Caco-2 (cell line): ENCODE measurements around the gene ATIC. TPM values are rescaled to one million over a fixed set of nuclear protein-coding genes. Genes with fewer than 3 reads are reported as not detected.

Experiments used
- BruUV-seq: library from RNA; stranded (reverse); fragments of 400-500 nt; replicated peaks from 2 replicates; lab custom pipeline; 2021; lab: Mats Ljungman, UMichigan
- CTCF ChIA-PET: fragments of 300-600 bp; sonication (Branson Sonifier 250); formaldehyde crosslinking; loops from one replicate; lab custom pipeline; 2022; ENCODE audit warnings: antibody characterized with exemption; lab: Charles Lee
- POLR2A ChIA-PET: fragments of 300-600 bp; sonication (Branson Sonifier 250); formaldehyde crosslinking; loops from one replicate; lab custom pipeline; 2022; ENCODE audit warnings: antibody characterized with exemption; lab: Charles Lee
- DNase-seq, 2 experiments: peaks; one replicate each; pipeline versions ENCODE4 v3.0.0 to v3.0.0-alpha.2; 2020 to 2022
- H3K27me3 ChIP-seq: replicated peaks from 2 replicates; pipeline ENCODE4 v1.6.0; 2011; ENCODE audit warnings: low read length; ENCODE audit not compliant: control insufficient read depth, insufficient read depth
- H3K36me3 ChIP-seq: 2 replicates; pipeline ENCODE4 v1.5.1; 2011; ENCODE audit warnings: low read length; ENCODE audit not compliant: control insufficient read depth, insufficient read depth
- H3K4me1 ChIP-seq: fragments of 250-450 bp; sonication (Bioruptor Pico); 2 replicates; pipeline ENCODE4 v1.5.1; 2020; ENCODE audit warnings: mild to moderate bottlenecking
- H3K4me3 ChIP-seq: 2 replicates; pipeline ENCODE4 v1.5.1; 2011; ENCODE audit warnings: low read depth, mild to moderate bottlenecking, control low read depth, low read length
- H3K9me3 ChIP-seq: fragments of 250-450 bp; sonication (Bioruptor Pico); 2 replicates; pipeline ENCODE4 v1.5.1; 2020; ENCODE audit warnings: mild to moderate bottlenecking, moderate library complexity
- H3K27ac Mint-ChIP-seq: one replicate; pipeline ENCODE4 v1.8.0; 2022; ENCODE audit warnings: mixed read lengths; ENCODE audit not compliant: unreplicated experiment
- H3K27me3 Mint-ChIP-seq: one replicate; pipeline ENCODE4 v1.8.0; 2022; ENCODE audit warnings: mixed read lengths; ENCODE audit not compliant: insufficient read depth, unreplicated experiment
- H3K36me3 Mint-ChIP-seq: one replicate; pipeline ENCODE4 v1.8.0; 2022; ENCODE audit warnings: mild to moderate bottlenecking, mixed read lengths; ENCODE audit not compliant: insufficient read depth, unreplicated experiment
- H3K4me1 Mint-ChIP-seq: one replicate; pipeline ENCODE4 v1.8.0; 2022; ENCODE audit warnings: low read depth, mixed read lengths; ENCODE audit not compliant: unreplicated experiment
- H3K4me3 Mint-ChIP-seq: one replicate; pipeline ENCODE4 v1.8.0; 2022; ENCODE audit warnings: mild to moderate bottlenecking, moderate library complexity, mixed read lengths; ENCODE audit not compliant: unreplicated experiment
- H3K9me3 Mint-ChIP-seq: one replicate; pipeline ENCODE4 v1.8.0; 2022; ENCODE audit warnings: mixed read lengths; ENCODE audit not compliant: unreplicated experiment
- CTCF ChIP-seq, 2 experiments: fragments of 200-600 bp in 1 of 2; IDR thresholded peaks; 1 replicate in 1 of 2; 2 replicates in 1 of 2; pipeline versions ENCODE4 v1.5.1 to v1.8.0; 2011 to 2022; ENCODE audit warnings: antibody characterized with exemption in 1 of 2, control low read depth in 1 of 2, inconsistent platforms in 1 of 2, low read depth in 1 of 2, low read length in 1 of 2, mild to moderate bottlenecking in 1 of 2, moderate library complexity in 1 of 2; ENCODE audit not compliant: insufficient read depth in 1 of 2, severe bottlenecking in 1 of 2, unreplicated experiment in 1 of 2
- intact Hi-C: fragments of 100-400 bp; cut with micrococcal nuclease; formaldehyde crosslinking; loops from one replicate; pipeline ENCODE4 v1.10.0; 2022; ENCODE audit not compliant: unreplicated experiment
- total RNA-seq: library from RNA; stranded (reverse); gene quantifications from 2 replicates; pipeline ENCODE4 v1.2.3, GENCODE V29; 2022

The ATIC gene
- total RNA-seq, 1 experiment from 2014 or later: 318 TPM

- no peak overlapping the region for H3K27ac Mint-ChIP-seq
- ChIA-PET POLR2A (no interaction called here), CTCF (no interaction called here)
- H3K36me3 Mint-ChIP-seq: peaks cover 98% of the 10 kb centered on the region
- no peaks in the 10 kb centered on the region for H3K27me3 Mint-ChIP-seq
- intact Hi-C loops: loop anchor here (10.0 kb wide), 1 partner anchor 295 kb away; no protein-coding TSS in a partner anchor
- Histone ChIP-seq H3K4me3 (no peak overlapping the region), H3K36me3 (no peaks in the 10 kb centered on the region; the same call in 1 of the 2 replicates), H3K9me3 (no peaks in the 10 kb centered on the region), H3K4me1 (peaks cover 11% of the 10 kb centered on the region), H3K27me3 (no peaks in the 10 kb centered on the region)
- no peak overlapping the region for H3K4me3 Mint-ChIP-seq
- H3K4me1 Mint-ChIP-seq: peaks cover 9% of the 10 kb centered on the region
- no peaks in the 10 kb centered on the region for H3K9me3 Mint-ChIP-seq
- no peak for TF ChIP-seq CTCF (IDR thresholded peaks at IDR 0.05; ENCODE audit: insufficient read depth in 1 of 2, low read depth in 1 of 2, low read length in 1 of 2, severe bottlenecking in 1 of 2, unreplicated experiment in 1 of 2)
- BruUV-seq: no TSS peak
- no peak for DNase-seq
Measured at GRCh38 chr2:215319500-215319899, 7.6 kb downstream of the ATIC start.

- Mint-ChIP-seq H3K27me3 (no peaks in the 10 kb centered on the region), H3K4me1 (peaks cover 3% of the 10 kb centered on the region), H3K36me3 (peaks cover 98% of the 10 kb centered on the region), H3K27ac (no peak overlapping the region), H3K9me3 (no peaks in the 10 kb centered on the region), H3K4me3 (no peak overlapping the region)
- Histone ChIP-seq H3K36me3 (no peaks in the 10 kb centered on the region; the same call in 1 of the 2 replicates), H3K9me3 (no peaks in the 10 kb centered on the region), H3K27me3 (no peaks in the 10 kb centered on the region), H3K4me3 (no peak overlapping the region), H3K4me1 (peaks cover 5% of the 10 kb centered on the region; the same call in 1 of the 2 replicates)
- intact Hi-C loops: no loop called here
- ChIA-PET POLR2A (no interaction called here), CTCF (no interaction called here)
- no peak for TF ChIP-seq CTCF (IDR thresholded peaks at IDR 0.05; ENCODE audit: insufficient read depth in 1 of 2, low read depth in 1 of 2, low read length in 1 of 2, severe bottlenecking in 1 of 2, unreplicated experiment in 1 of 2)
- DNase-seq: no peak
- BruUV-seq: no TSS peak
Measured at GRCh38 chr2:215320102-215320501, 8.2 kb downstream of the ATIC start.

GRCh38 chr2:215320679-215321078 lies 8.8 kb downstream of the ATIC start:
- Histone ChIP-seq H3K4me1 (no peaks in the 10 kb centered on the region), H3K4me3 (no peak overlapping the region), H3K27me3 (no peaks in the 10 kb centered on the region), H3K9me3 (no peaks in the 10 kb centered on the region), H3K36me3 (no peaks in the 10 kb centered on the region; the same call in 1 of the 2 replicates)
- Mint-ChIP-seq H3K9me3 (no peaks in the 10 kb centered on the region), H3K27ac (no peak overlapping the region), H3K4me3 (no peak overlapping the region), H3K27me3 (no peaks in the 10 kb centered on the region), H3K4me1 (no peaks in the 10 kb centered on the region), H3K36me3 (peaks cover 100% of the 10 kb centered on the region)
- ChIA-PET POLR2A (no interaction called here), CTCF (no interaction called here)
- no TSS peak for BruUV-seq
- TF ChIP-seq CTCF (IDR thresholded peaks at IDR 0.05; ENCODE audit: insufficient read depth in 1 of 2, low read depth in 1 of 2, low read length in 1 of 2, severe bottlenecking in 1 of 2, unreplicated experiment in 1 of 2): no peak
- intact Hi-C loops: no loop called here
- DNase-seq: no peak
